ENCODE data around the gene ADAM22. TPM values are rescaled to one million over a fixed set of nuclear protein-coding genes. Genes with fewer than 3 reads are reported as not detected.

The ADAM22 gene
- total and polyA plus RNA-seq, 10 of the 15 experiments (the other 5 are each of a cell fraction or from before 2014, with no cell fraction given): 1.4 to 24.5 (median 7.6) TPM

- TF ChIP-seq SP1 (IDR thresholded peaks at IDR 0.05; ENCODE audit: low read depth, low read length) (peak; percentile 60), ZBED1 (IDR thresholded peaks at IDR 0.05; ENCODE audit: borderline replicate concordance) (peak; percentile 71; the same call in 1 of the 2 replicates), PML (IDR thresholded peaks at IDR 0.05; ENCODE audit: low read length) (peak; percentile 75; the same call in 1 of the 2 replicates), SMARCA5 (IDR thresholded peaks at IDR 0.05) (peak; percentile 15), STAT1 (conservative IDR thresholded peaks at IDR 0.05) (0 out of 2 replicates have a peak, but pooled peaks have one; percentile 44), TCF12 (IDR thresholded peaks at IDR 0.05; ENCODE audit: low read depth, low read length) (peak; percentile 77), PAX5 (IDR thresholded peaks at IDR 0.05; ENCODE audit: borderline replicate concordance, low read depth, low read length) (peak; percentile 87), KDM1A (IDR thresholded peaks at IDR 0.05; ENCODE audit: borderline replicate concordance) (no peak), KAT2A (conservative IDR thresholded peaks at IDR 0.05; ENCODE audit: control insufficient read depth, low read depth, low read length) (no peak), LARP7 (IDR thresholded peaks at IDR 0.05) (peak; percentile 43), BHLHE40 (IDR thresholded peaks at IDR 0.05; ENCODE audit: borderline replicate concordance in 1 of 2, low read depth in 2 of 2, low read length in 1 of 2) (peak; percentile 40 to 66; a peak in 2 of 4 replicates), MYB (IDR thresholded peaks at IDR 0.05; ENCODE audit: borderline replicate concordance, low read depth, low read length) (0 out of 2 replicates have a peak, but pooled peaks have one; percentile 15), BRCA1 (IDR thresholded peaks at IDR 0.05; ENCODE audit: low read depth, low read length) (no peak), HDAC2 (IDR thresholded peaks at IDR 0.05) (no peak), IRF4 (IDR thresholded peaks at IDR 0.05; ENCODE audit: low read depth, low read length) (peak; percentile 93), ZSCAN29 (IDR thresholded peaks at IDR 0.05) (no peak; the same call in 1 of the 2 replicates), CHD1 (IDR thresholded peaks at IDR 0.05; ENCODE audit: low read depth, low read length) (no peak), HDAC6 (IDR thresholded peaks at IDR 0.05; ENCODE audit: unreplicated experiment) (no peak), CBFB (IDR thresholded peaks at IDR 0.05; ENCODE audit: low read depth) (no peak; the same call in none of the 2 replicates), RAD21 (IDR thresholded peaks at IDR 0.05; ENCODE audit: insufficient read depth, low read depth, low read length) (peak; percentile 10; the same call in 1 of the 2 replicates), TARDBP (IDR thresholded peaks at IDR 0.05; ENCODE audit: borderline replicate concordance) (no peak; the same call in 1 of the 2 replicates), NFXL1 (IDR thresholded peaks at IDR 0.05; ENCODE audit: borderline replicate concordance) (no peak), CREM (IDR thresholded peaks at IDR 0.05; ENCODE audit: low read depth) (peak; percentile 84), SUPT20H (IDR thresholded peaks at IDR 0.05; ENCODE audit: borderline replicate concordance, control insufficient read depth, low read depth, low read length) (no peak), EGR1 (IDR thresholded peaks at IDR 0.05; ENCODE audit: borderline replicate concordance in 1 of 2, low read depth in 2 of 2, low read length in 2 of 2) (peak in 1 of 2 experiments; percentile 74; a peak in 1 of 3 replicates), MEF2B (IDR thresholded peaks at IDR 0.05; ENCODE audit: partially characterized antibody, poor library complexity, severe bottlenecking) (peak; percentile 98)
- TF ChIP-seq, protein P1, sequence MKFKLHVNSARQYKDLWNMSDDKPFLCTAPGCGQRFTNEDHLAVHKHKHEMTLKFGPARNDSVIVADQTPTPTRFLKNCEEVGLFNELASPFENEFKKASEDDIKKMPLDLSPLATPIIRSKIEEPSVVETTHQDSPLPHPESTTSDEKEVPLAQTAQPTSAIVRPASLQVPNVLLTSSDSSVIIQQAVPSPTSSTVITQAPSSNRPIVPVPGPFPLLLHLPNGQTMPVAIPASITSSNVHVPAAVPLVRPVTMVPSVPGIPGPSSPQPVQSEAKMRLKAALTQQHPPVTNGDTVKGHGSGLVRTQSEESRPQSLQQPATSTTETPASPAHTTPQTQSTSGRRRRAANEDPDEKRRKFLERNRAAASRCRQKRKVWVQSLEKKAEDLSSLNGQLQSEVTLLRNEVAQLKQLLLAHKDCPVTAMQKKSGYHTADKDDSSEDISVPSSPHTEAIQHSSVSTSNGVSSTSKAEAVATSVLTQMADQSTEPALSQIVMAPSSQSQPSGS (IDR thresholded peaks at IDR 0.05; ENCODE audit: low read length): peak; percentile 89
- TF ChIP-seq, protein P2, sequence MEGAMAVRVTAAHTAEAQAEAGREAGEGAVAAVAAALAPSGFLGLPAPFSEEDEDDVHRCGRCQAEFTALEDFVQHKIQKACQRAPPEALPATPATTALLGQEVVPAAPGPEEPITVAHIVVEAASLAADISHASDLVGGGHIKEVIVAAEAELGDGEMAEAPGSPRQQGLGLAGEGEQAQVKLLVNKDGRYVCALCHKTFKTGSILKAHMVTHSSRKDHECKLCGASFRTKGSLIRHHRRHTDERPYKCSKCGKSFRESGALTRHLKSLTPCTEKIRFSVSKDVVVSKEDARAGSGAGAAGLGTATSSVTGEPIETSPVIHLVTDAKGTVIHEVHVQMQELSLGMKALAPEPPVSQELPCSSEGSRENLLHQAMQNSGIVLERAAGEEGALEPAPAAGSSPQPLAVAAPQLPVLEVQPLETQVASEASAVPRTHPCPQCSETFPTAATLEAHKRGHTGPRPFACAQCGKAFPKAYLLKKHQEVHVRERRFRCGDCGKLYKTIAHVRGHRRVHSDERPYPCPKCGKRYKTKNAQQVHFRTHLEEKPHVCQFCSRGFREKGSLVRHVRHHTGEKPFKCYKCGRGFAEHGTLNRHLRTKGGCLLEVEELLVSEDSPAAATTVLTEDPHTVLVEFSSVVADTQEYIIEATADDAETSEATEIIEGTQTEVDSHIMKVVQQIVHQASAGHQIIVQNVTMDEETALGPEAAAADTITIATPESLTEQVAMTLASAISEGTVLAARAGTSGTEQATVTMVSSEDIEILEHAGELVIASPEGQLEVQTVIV (IDR thresholded peaks at IDR 0.05; ENCODE audit: borderline replicate concordance, partially characterized antibody): no peak
These were observed 7.2 kb upstream of the ADAM22 start (continued) for GRCh38 chr7:87926581-87927461.

Data from GM12878 (cell line).